ENCODE measurements around the gene LRFN3.

Gene LRFN3

GRCh38 chr19:35986111-35986510 lies 49.9 kb downstream of the LRFN3 start:
- H3K27ac ChIP-seq = peak overlapping the region; percentile 62
- TF ChIP-seq CTCF (conservative IDR thresholded peaks at IDR 0.05) = no peak

GRCh38 chr19:35986664-35987570 lies 50.7 kb downstream of the LRFN3 start:
- peak overlapping the region; percentile 62 for H3K27ac ChIP-seq
- TF ChIP-seq CTCF (conservative IDR thresholded peaks at IDR 0.05) = peak; percentile 41

GRCh38 chr19:35987571-35987896 lies 51.4 kb downstream of the LRFN3 start:
- TF ChIP-seq CTCF (conservative IDR thresholded peaks at IDR 0.05) = 0 out of 2 replicates have a peak, but pooled peaks have one; percentile 34

GRCh38 chr19:35988824-35989223 lies 52.6 kb downstream of the LRFN3 start:
- no peak overlapping the region for H3K27ac ChIP-seq
- no peak for TF ChIP-seq CTCF (conservative IDR thresholded peaks at IDR 0.05)

More at GRCh38 chr19:35987571-35987896, 51.4 kb downstream of the LRFN3 start:
- H3K27ac ChIP-seq = peak overlapping the region; percentile 62

GRCh38 chr19:35990156-35990555 lies 54.0 kb downstream of the LRFN3 start:
- H3K27ac ChIP-seq = no peak overlapping the region
- TF ChIP-seq CTCF (conservative IDR thresholded peaks at IDR 0.05) = no peak

- TF ChIP-seq CTCF (conservative IDR thresholded peaks at IDR 0.05) = no peak
- H3K27ac ChIP-seq = no peak overlapping the region
Observed at GRCh38 chr19:35990771-35991730, 54.9 kb downstream of the LRFN3 start.
